HG03457 (cell line): Measurements from ENCODE around the gene ARSB.
"Not testable (repeated sequence)": the region's sequence is repeated elsewhere in the genome, so short reads cannot be mapped to it uniquely, and the experiment has no call there.

ENCODE experiments used
- ATAC-seq: cut with Tn5 transposase; IDR thresholded peaks from one replicate; pipeline ENCODE4 v1.9.1; 2021; ENCODE audit warnings: moderate number of reproducible peaks; ENCODE audit not compliant: unreplicated experiment

ARSB gene

DNA sequence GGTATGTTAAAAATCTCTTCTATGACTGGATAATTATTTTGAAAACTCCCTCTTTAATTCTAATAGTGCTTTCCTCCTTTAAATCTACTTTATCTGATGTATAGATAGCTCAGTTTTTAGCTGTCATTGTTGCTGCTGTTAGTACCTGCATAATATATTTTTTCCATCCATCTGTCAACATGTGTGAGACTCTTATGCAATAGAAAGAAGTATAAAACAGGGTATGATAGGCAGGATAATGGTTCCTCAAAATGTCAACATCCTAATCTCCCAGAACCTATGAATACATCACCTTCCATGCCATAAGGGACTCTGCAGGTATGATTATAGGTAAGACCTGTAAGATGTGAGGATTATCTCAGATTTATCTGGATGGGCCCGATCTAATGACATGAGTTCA is 199.7 kb downstream of the ARSB start:
- no peak for ATAC-seq

DNA sequence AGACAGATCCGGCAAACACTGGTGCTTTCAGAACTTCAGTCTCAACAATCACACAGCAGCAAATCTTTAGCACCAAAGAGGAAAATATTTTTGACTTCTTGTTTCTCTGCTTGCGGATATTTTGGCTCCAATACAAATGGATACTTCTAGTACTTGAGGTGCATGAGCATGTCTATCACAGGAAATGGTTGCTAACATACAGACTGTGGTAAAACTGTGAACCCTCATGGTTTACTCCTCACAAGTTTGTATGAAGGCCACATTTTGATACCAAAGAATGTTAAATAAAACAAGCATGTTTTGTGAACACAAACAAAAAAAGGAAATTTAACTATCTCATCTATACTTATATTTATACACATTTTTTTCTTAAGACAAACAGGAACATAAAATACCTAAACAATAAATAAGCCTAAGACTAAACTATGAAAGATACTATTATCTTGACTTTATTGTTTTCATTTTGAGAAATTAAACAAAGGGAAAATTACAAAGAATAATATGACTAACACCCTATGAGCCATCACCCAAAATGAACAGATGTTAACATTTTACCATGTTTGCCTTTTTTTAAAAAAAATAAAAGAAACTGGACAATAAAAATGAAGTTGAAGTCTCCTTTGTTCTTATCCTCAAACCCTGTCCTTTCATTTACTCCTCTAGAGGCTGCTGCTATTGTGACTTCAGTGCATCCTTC is 201.5 kb downstream of the ARSB start:
- no peak for ATAC-seq

DNA sequence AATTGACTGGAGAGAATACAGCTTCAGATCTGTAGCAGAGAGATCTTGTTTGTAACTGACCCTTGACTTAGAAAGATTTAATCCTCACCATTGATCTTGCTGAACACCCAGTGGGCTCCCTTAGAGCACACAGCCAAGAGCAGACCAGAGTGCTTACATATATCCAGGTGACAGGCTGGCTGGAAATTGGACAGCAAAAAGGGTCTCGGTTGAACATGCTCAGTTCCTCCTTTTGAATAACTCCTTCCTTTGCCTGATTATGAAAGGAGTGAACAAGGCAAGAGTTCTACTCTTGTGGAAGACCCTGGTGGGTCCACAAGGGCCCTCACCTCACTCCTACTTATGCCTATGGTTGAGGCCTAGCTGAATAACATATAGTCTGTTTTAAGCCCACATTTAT is 202.4 kb downstream of the ARSB start:
- ATAC-seq: no peak

DNA sequence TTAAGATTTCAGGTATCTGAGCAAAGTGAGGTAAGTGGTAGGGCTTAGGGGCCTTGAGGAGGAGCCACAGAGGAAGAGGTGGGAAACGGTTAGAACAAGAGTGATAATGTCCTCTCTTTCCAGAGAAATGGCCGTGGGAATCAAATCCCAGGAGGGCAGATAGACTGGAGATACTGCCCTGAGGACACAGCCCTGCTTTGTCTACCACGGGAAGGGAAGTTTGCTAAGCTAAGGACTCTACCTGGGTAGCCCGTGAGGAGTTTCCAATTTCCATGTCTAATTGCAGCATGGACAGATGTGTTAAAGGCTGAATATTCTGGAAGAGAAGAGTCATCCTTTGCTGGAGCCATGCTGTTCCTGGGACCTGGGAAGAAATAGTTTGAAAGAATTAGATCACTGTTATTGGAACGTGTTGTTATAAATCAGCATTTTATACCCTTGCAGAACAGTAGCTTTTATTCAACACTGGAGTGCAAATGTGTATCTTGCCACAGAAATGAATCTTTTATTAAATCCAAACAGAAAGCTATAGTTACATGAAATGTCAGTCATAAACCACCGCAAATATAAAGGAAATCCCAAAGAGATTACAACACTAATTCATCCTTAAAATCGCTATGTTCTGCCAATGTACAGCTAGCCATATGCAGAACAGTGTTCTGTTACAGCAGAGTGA is 203.4 kb downstream of the ARSB start:
- no peak for ATAC-seq

DNA sequence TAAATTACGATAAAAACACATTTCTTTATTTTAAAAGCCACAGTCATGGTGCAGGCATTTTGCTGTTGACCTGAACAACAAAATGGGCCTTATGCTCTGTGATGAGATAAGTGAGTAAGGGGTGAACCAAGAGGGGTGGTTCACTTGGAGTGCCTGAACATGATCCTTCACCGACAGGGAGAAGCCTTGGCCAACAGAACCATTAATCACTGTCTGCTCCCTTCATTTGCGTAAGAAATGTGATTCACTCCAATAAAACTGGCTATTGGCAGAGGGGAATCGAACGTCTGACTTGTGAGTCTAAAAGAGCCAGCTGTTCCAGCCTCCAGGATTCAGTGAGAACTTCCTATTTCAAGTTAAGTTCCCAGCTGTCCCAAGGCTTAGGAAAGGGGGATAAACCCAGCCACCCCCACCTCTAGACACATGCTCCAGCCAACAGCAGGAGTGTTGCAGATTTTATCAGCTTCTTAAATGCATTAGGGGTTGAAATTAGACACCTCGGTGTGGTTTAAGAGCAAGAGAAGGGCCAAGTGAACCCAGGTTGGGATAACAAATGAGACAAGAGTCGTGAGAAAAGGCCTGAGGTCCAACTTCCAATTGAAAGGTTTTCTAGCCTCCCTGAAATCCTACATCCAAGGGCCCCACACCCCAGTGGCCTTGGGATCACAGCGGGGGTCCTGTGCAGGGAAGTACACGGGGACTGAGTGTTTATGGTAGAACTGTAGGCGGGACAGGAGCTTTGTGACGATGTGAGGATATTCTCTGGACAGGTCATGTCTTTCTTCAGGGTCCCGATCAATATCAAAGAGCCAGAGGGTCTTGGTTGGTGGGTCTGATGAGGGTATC is 205.1 kb downstream of the ARSB start:
- ATAC-seq: no peak

DNA sequence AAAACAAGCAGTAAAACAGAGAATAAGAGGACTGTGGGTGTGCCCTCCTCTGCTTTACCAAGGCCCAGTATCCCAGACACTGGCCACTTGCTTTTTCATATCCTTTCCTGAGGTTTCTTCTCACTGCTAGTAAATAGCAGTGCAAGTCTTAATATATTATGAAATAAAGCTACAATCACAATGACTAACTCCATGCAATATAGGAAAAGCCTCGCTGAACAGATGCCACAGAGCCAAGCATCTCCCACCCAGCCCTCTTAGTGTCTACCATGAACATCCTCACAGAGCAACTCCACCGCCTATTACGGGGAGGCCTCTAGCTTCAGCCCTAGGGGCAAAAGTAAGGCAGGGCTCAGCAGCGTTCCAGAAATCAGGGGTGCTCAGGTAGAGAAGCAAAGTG is 205.8 kb downstream of the ARSB start:
- no peak for ATAC-seq

DNA sequence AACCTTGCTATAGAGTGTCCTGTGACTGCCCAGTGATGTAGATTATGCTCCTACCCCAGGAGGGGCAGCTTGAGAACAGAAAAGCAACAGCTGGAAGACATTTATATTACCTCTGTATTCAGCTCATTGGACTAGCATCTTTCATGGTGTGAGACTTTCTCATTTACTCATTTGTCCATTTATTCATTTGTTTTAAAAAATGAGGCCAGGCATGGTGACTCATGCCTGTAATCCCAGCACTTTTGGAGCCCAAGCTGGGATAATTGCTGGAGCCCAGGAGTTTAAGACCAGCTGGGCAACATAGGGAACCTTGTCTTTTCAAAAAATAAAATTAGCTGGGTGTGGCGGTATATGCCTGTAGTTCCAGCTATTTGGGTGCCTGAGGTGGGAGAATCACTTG is 206.6 kb downstream of the ARSB start:
- ATAC-seq: no peak

DNA sequence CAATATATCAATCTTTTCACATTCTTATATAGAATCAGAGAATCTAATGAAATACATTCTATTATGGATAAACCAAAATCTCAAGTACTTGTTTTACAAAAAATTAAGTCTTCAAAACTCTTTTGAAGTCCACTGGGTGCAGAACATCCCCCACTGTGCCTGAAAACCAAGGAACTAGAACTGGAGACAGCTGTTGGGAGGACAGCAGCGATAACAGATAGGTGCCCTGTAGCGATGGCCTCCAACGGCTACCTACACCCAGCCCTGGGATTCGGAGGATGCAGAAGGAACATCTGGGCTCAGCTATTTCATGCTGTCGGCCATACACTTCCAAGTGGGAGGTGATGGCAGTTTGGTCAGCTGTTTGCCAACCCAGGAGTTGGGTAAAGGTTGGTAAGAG is 207.2 kb downstream of the ARSB start:
- ATAC-seq: no peak

DNA sequence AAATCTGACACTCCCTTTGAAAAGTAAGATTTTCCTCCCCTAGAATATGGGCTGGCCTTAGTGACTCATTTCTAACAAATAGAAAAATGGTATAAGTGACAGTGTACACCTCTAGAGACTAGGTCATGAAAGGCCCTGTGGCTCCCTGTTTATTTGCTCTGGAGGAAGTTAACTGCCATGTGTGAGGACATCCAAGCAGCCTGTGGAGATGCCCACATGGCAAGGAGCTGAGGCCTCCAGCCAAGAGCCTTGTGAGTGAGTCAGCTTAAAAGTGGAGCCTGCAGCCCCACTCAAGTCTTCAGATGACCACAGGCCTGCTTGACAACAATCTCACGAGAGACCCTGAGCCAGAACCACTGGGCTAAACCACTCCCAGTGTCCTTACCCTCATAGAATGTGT is 208.5 kb downstream of the ARSB start:
- no peak for ATAC-seq

DNA sequence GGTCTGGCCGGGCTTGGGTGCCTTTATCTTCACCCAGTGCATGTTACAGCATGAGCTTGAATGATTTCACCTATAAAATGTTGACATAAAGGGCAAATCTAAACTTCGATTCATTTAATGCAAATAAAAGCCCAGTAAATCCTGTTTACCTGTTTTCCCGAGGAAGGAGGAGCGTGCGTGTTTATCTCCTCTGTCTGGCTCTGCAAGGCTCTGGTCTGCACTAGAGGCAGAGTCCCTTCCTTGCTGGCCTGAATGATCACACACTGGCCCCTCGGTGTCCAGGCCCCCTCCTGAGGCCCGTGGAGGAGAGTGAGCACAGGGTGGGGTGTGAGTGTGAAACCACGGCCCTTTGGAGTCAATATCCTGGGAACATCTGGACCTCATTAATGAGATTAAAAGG is 211.5 kb downstream of the ARSB start:
- ATAC-seq: no peak

DNA sequence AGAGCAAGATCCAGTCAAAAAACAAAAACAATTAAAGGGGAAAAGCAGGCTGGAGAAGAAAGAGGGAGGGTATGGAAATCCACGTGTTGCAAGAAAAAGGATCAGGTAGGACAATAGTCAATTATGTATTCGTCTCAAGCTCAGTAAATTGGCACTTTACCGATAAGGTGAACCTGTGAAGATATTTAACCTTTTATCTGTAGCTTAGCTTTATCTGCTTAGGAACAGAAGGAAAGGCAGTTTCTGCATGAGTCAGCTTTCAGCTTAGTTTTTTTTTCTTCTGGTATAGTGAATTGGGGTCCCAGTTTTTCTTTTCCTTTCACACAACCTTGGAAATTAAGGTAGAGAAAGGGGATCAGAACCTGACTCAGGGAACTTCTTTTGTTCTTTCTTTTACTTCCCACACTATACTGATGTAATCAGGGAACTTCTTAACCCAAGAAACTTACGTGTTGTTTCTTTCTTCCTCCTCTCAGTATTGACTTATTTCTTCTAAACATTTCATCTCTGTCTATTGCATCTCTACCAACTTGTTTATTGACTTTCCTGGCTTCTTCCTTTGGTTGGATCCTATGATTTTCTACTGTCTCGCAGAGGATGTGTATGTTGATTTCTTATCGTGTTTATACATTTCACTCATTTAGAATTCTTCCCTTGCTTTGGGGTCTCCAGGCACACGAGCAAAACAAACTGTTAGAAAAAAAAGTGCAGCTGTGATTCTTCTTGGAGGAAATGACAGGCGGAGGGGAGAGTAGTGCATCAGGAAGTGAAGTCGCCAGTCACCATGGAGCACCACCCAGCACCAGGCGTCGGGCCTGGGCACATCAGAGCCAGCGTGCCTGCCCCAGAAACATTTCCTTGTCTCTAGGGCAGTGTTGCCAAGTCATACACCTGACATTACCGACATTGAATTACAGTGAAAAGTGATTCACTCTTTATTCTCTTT is 213.6 kb downstream of the ARSB start:
- ATAC-seq: no peak

DNA sequence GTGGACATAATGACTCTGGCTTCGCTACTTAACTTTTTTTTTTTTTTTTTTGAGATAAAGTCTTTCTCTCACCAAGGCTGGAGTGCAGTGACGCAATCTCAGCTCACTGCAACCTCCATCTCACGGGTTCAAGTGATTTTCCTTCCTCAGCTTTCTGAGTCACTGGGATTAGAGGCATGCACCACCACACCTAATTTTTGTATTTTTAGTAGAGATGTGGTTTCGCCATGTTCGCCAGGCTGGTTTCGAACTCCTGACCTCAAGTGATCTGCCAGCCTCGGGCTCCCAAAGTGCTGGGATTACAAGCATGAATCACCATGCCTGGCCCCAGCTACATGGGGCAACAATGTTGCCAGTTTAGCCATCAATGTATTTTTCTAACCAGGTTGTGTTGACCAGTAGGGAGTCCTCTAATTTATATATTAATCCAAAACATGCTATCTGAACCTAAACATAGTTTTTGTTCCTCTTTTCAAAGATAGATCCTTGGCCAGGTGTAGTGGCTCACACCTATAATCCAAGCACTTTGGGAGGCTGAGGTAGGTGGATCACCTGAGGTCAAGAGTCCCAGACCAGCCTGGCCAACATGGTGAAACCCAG is 216.2 kb downstream of the ARSB start:
- ATAC-seq: no peak

DNA sequence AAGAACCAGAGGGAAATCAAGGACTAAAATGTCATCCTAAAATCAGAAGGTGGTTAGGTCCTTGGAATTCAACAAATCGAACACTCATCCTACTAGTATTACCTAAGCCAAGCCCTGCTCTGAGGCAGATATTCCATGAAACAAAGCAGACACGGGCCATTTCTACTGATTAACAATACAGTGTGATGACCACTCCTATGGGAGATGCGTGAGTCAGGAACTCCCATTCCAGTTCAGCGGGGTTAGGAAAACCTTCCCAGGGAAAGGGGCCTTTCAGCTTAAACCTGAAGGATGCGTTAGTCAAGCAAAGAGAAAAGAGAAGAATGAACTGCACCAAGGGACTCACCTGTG is 218.7 kb downstream of the ARSB start:
- no peak for ATAC-seq

DNA sequence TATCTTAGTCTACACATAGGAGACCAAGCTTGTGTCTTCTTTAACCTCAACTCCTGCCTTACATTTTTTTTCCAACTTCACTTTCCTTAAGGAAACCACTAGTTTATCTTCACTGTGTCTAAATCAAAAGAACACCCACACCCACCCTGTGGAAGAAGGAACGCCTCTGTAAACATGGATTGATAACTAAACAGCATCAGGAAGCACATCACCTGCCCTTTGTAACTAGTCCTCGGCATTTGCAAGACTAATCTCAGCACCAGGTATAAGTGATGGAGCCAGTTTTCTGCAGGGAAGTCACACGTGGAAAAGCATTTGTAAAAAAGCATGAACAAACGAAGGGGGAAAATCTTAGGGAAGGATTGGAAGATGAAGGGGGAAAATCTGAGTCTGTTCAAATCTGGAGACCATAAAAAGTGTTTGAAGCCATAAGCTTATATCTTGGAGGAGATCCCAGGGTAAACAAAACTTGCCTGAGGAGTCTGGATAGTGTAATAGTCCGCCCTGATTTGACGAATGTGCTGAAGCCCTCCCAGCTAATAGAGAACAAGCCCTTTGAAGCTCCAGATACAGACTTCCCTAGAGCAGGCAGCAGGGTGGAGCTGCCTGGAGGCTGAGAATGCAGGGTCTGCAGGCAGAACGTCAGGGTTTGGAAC is 219.2 kb downstream of the ARSB start:
- ATAC-seq: no peak

DNA sequence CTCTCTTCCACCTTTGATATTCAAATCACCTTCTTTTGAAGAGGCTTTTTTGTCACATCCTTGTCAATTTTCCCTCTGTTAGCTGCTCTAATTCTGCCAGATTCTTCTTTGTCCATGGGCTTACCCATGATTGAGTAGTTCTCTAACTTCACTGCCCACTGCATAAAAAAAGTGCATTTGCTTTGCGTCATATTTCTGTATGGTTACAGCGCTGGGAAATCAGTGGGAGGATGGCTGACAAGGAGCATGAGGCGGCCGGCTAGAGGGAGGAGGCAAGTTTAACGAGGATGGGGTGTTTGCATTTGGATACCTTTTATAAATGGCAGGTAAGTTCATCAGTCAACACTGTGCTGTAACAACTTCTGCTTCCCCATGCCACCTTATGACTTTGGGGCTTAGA is 220.0 kb downstream of the ARSB start:
- no peak for ATAC-seq

DNA sequence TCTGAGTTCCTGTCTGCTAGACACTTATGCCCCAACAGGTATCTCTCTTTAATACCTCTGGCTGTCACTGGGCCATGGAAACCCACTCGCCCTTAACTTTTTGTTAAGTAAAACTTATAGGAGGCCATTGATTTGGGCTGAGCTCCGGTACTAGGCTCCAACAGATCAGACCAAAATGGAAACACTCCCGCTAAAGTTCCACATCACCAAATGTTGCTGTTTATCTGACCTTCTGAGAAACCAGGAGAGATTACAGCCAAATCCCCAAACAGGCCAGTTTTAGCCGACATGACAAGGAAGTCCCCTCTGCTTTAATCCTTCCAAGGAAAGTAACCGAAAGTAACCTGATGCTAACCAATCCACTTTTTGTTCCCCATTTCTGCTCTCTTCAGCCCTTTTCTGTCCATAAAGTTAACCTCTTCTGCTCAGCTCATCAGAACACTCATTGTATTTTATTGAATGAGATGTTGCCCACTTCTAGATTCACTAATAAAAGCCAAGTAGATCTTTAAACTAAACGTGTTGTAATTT is 221.4 kb downstream of the ARSB start:
- no peak for ATAC-seq

DNA sequence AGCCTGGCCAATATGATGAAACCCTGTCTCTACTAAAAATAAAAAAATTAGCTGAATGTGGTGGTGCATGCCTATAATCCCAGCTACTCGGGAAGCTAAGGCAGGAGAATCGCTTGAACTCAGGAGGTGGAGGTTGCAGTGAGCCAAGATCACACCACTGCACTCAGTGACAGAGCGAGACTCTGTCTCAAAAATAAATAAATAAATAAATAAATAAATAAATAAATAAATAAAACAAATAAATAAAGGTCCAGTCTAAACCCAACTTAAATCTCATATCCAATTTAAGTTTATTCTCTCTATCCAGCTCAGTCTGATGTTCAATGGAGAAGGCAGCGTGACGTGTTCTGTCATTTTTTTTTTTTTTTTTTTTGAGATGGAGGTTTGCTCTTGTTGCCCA is 222.4 kb downstream of the ARSB start:
- not testable (repeated sequence) for ATAC-seq

DNA sequence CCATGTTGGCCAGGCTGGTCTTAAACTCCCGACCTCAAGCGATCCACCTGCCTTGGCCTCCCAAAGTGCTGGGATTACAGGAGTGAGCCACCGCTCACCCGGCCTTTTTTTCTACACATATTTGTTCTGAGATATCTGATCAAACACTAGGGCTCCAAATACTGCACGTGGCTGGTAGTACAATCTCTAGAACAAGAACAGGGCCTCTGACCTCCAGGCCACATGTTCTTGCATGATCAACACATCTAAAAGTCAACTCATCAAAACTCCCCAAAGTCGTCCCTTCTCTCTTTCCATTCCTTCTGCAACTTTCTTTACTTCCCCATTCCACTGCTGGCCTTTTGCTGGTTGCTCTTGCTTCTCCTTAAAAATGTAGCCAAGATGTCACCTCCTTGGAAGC is 223.3 kb downstream of the ARSB start:
- no peak for ATAC-seq

DNA sequence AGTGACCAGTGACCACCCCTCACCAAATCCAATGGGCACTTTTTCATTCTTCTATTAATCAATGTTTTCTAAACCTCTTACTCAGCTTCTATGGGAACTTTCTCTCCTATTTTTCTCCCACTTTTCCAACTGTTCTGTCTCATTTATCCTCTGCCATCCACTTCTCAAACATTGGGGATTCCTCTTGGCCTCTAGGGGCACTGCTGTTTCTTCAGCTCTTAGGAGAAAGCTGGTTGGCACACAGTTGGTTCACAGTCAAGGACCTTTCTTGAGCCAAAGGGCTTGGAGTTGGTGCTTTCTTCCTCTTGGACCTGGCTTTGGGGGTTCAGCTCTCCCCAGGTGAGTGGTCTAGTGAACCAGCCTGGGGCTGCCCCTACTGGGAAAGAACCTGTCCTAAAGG is 224.3 kb downstream of the ARSB start:
- no peak for ATAC-seq

DNA sequence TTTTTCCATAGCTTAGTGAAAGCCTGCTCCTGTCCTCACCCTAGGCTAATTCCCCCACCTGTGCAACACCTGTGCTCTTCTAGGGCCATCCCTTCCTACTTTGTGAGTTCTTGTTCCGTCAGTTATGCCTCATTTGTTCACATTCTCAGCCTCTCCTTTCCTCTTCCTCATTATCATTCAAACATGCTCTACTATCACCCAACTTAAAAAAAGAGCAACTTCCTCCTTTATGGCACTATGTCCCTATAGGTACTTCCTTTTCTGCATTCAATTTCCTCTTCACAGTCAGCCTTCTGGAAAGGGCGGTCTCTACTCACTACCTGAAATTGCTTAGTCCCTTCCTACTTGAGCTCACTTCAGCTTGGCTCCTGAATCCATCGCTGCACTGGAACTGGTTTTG is 224.7 kb downstream of the ARSB start:
- no peak for ATAC-seq
